Trophoblast cell (in vitro differentiated cells and primary cell): Measurements from ENCODE around the gene BABAM2.
A peak's percentile ranks its signal among the peaks of the same experiment; 100 is the strongest.

Source experiments
- DNase-seq, 2 donors: peaks; one replicate each; pipeline ENCODE4 v3.0.0-alpha.2; 2016
- H2AFZ ChIP-seq: 2 replicates; pipeline ENCODE4 v1.6.1; 2013; ENCODE audit warnings: low read length, moderate library complexity, mild to moderate bottlenecking; ENCODE audit not compliant: insufficient read depth, poor library complexity
- H2AK5ac ChIP-seq: 2 replicates; pipeline ENCODE4 v1.6.1; 2013; ENCODE audit warnings: mild to moderate bottlenecking, low read length
- H2BK120ac ChIP-seq: 2 replicates; pipeline ENCODE4 v1.6.1; 2013; ENCODE audit warnings: low read length, mild to moderate bottlenecking, moderate library complexity; ENCODE audit not compliant: insufficient read depth, poor library complexity
- H2BK12ac ChIP-seq: 2 replicates; pipeline ENCODE4 v1.6.1; 2013; ENCODE audit warnings: mild to moderate bottlenecking, low read length, moderate library complexity
- H2BK5ac ChIP-seq: 2 replicates; pipeline ENCODE4 v1.6.1; 2013; ENCODE audit warnings: low read length, low read depth, moderate library complexity, mild to moderate bottlenecking; ENCODE audit not compliant: poor library complexity
- H3K14ac ChIP-seq: 2 replicates; pipeline ENCODE4 v1.6.1; 2013; ENCODE audit warnings: mild to moderate bottlenecking, low read length
- H3K18ac ChIP-seq: 2 replicates; pipeline ENCODE4 v1.6.1; 2013; ENCODE audit warnings: mild to moderate bottlenecking, low read length
- H3K23ac ChIP-seq: 2 replicates; pipeline ENCODE4 v1.6.1; 2013; ENCODE audit warnings: low read length
- H3K27ac ChIP-seq: 2 replicates; pipeline ENCODE4 v1.5.1; 2013; ENCODE audit warnings: low read depth, mild to moderate bottlenecking, inconsistent platforms, low read length, moderate library complexity
- H3K27me3 ChIP-seq: 2 replicates; pipeline ENCODE4 v1.6.1; 2013; ENCODE audit warnings: inconsistent platforms, mild to moderate bottlenecking, low read length, moderate library complexity; ENCODE audit not compliant: insufficient read depth
- H3K36me3 ChIP-seq, 2 experiments: 1 replicate in 1 of 2; 2 replicates in 1 of 2; pipeline ENCODE4 v1.6.1; 2013; ENCODE audit warnings: low read length in 2 of 2, mild to moderate bottlenecking in 2 of 2, moderate library complexity in 1 of 2; ENCODE audit not compliant: insufficient read depth in 2 of 2, control insufficient read depth in 1 of 2
- H3K4ac ChIP-seq: 2 replicates; pipeline ENCODE4 v1.6.1; 2013; ENCODE audit warnings: low read depth, mild to moderate bottlenecking, low read length, moderate library complexity
- H3K4me1 ChIP-seq, 2 experiments: 1 replicate in 1 of 2; 2 replicates in 1 of 2; pipeline ENCODE4 v1.6.1; 2013; ENCODE audit warnings: low read length in 2 of 2, mild to moderate bottlenecking in 2 of 2, moderate library complexity in 1 of 2; ENCODE audit not compliant: insufficient read depth in 2 of 2, control insufficient read depth in 1 of 2
- H3K4me2 ChIP-seq: 2 replicates; pipeline ENCODE4 v1.6.1; 2013; ENCODE audit warnings: inconsistent platforms, mild to moderate bottlenecking, low read length, moderate library complexity
- H3K4me3 ChIP-seq: 2 replicates; pipeline ENCODE4 v1.5.1; 2013; ENCODE audit warnings: mild to moderate bottlenecking, low read depth, low read length, inconsistent platforms
- H3K79me1 ChIP-seq: one replicate; pipeline ENCODE4 v1.6.1; 2013; ENCODE audit warnings: low read length
- H3K79me2 ChIP-seq: 2 replicates; pipeline ENCODE4 v1.6.1; 2013; ENCODE audit warnings: low read length, mild to moderate bottlenecking; ENCODE audit not compliant: control insufficient read depth, insufficient read depth, poor library complexity
- H3K9ac ChIP-seq: 2 replicates; pipeline ENCODE4 v1.6.1; 2013; ENCODE audit warnings: mild to moderate bottlenecking, low read length
- H3K9me3 ChIP-seq: 2 replicates; pipeline ENCODE4 v1.6.1; 2013; ENCODE audit warnings: low read depth, mild to moderate bottlenecking, control low read depth, inconsistent platforms, low read length; ENCODE audit not compliant: insufficient read depth
- H4K12ac ChIP-seq: 2 replicates; pipeline ENCODE4 v1.6.1; 2013; ENCODE audit warnings: low read depth, mild to moderate bottlenecking, low read length, moderate library complexity
- H4K8ac ChIP-seq: 2 replicates; pipeline ENCODE4 v1.6.1; 2013; ENCODE audit warnings: low read depth, mild to moderate bottlenecking, low read length, moderate library complexity
- H4K91ac ChIP-seq: one replicate; pipeline ENCODE4 v1.6.1; 2013; ENCODE audit warnings: low read depth, mild to moderate bottlenecking, low read length, moderate library complexity
- WGBS: extraction: QIAGEN DNeasy Blood & Tissue Kit; methylation state at CpG from one replicate; pipeline ENCODE4 v1.1.7; 2013; ENCODE audit warnings: missing lambda C conversion rate; ENCODE audit not compliant: insufficient read length, insufficient coverage; ENCODE audit errors: extremely low coverage; 5-methylcytosine and 5-hydroxymethylcytosine counted together

BABAM2 gene

GRCh38 chr2:27988306-27988705, 97.8 kb downstream of the BABAM2 start:
- Histone ChIP-seq H3K4me2 (no peak overlapping the region), H3K4ac (no peak overlapping the region), H3K9ac (no peak overlapping the region), H3K36me3 (no peaks in the 10 kb centered on the region), H3K79me1 (no peaks in the 10 kb centered on the region), H4K8ac (no peak overlapping the region), H3K9me3 (no peaks in the 10 kb centered on the region), H3K4me3 (no peak overlapping the region), H4K91ac (no peak overlapping the region), H2BK12ac (no peak overlapping the region), H3K79me2 (no peaks in the 10 kb centered on the region), H3K4me1 (no peaks in the 10 kb centered on the region), H2AFZ (no peak overlapping the region), H4K12ac (no peak overlapping the region), H3K18ac (no peak overlapping the region), H3K14ac (no peak overlapping the region), H2BK5ac (no peak overlapping the region), H2BK120ac (no peak overlapping the region), H3K27ac (no peak overlapping the region), H3K23ac (no peak overlapping the region), H2AK5ac (no peak overlapping the region), H3K27me3 (no peaks in the 10 kb centered on the region)
- DNase-seq: no peak
- WGBS: no CpG with 5 or more reads among the region's 3 CpGs

GRCh38 chr2:27988718-27989117, 98.2 kb downstream of the BABAM2 start:
- no peaks in the 10 kb centered on the region for H3K79me2 ChIP-seq
- H4K12ac ChIP-seq: no peak overlapping the region
- no peak overlapping the region for H4K8ac ChIP-seq
- H3K18ac ChIP-seq: no peak overlapping the region
- no peak overlapping the region for H3K4me2 ChIP-seq
- H2BK120ac ChIP-seq: no peak overlapping the region
- H3K27me3 ChIP-seq: no peaks in the 10 kb centered on the region
- no peak overlapping the region for H3K9ac ChIP-seq
- no peaks in the 10 kb centered on the region for H3K9me3 ChIP-seq
- no peak overlapping the region for H2BK5ac ChIP-seq
- no peak overlapping the region for H3K4me3 ChIP-seq
- H3K36me3 ChIP-seq: no peaks in the 10 kb centered on the region
- no peaks in the 10 kb centered on the region for H3K79me1 ChIP-seq
- H2AFZ ChIP-seq: no peak overlapping the region
- no peak overlapping the region for H2AK5ac ChIP-seq
- peaks cover 0 to 2% of the 10 kb centered on the region in 2 experiments for H3K4me1 ChIP-seq
- H3K27ac ChIP-seq: no peak overlapping the region
- DNase-seq: no peak
- no peak overlapping the region for H2BK12ac ChIP-seq
- H3K14ac ChIP-seq: no peak overlapping the region
- no peak overlapping the region for H4K91ac ChIP-seq
- no CpG with 5 or more reads among the region's 2 CpGs for WGBS
- no peak overlapping the region for H3K4ac ChIP-seq
- H3K23ac ChIP-seq: no peak overlapping the region

GRCh38 chr2:27989149-27989548, 98.6 kb downstream of the BABAM2 start:
- H3K4ac ChIP-seq: no peak overlapping the region
- no peak overlapping the region for H2BK12ac ChIP-seq
- no peak overlapping the region for H2AFZ ChIP-seq
- no peak overlapping the region for H3K4me3 ChIP-seq
- no peak overlapping the region for H4K12ac ChIP-seq
- no peak overlapping the region for H3K23ac ChIP-seq
- no peak overlapping the region for H3K27ac ChIP-seq
- H2BK120ac ChIP-seq: no peak overlapping the region
- H3K18ac ChIP-seq: no peak overlapping the region
- peak; percentile 46 to 86 for DNase-seq
- no peaks in the 10 kb centered on the region for H3K79me2 ChIP-seq
- WGBS: no CpG with 5 or more reads among the region's 2 CpGs
- no peak overlapping the region for H2BK5ac ChIP-seq
- H3K14ac ChIP-seq: no peak overlapping the region
- no peak overlapping the region for H4K91ac ChIP-seq
- no peaks in the 10 kb centered on the region for H3K36me3 ChIP-seq
- no peak overlapping the region for H3K4me2 ChIP-seq
- no peak overlapping the region for H4K8ac ChIP-seq
- peaks cover 0 to 2% of the 10 kb centered on the region in 2 experiments for H3K4me1 ChIP-seq
- no peak overlapping the region for H2AK5ac ChIP-seq
- no peaks in the 10 kb centered on the region for H3K27me3 ChIP-seq
- no peaks in the 10 kb centered on the region for H3K9me3 ChIP-seq
- H3K79me1 ChIP-seq: no peaks in the 10 kb centered on the region
- no peak overlapping the region for H3K9ac ChIP-seq

GRCh38 chr2:27990030-27990590, 99.6 kb downstream of the BABAM2 start:
- Histone ChIP-seq H3K27me3 (no peaks in the 10 kb centered on the region), H3K27ac (no peak overlapping the region), H4K91ac (peak overlapping the region; percentile 37)

More at GRCh38 chr2:27990030-27990590, 99.6 kb downstream of the BABAM2 start:
- Histone ChIP-seq H3K9me3 (peaks cover 1% of the 10 kb centered on the region), H4K8ac (no peak overlapping the region), H2BK12ac (peak overlapping the region; percentile 64), H3K4me3 (no peak overlapping the region), H3K18ac (no peak overlapping the region), H3K79me2 (no peaks in the 10 kb centered on the region), H3K23ac (no peak overlapping the region), H3K36me3 (no peaks in the 10 kb centered on the region), H3K4ac (no peak overlapping the region), H3K4me1 (peaks cover 0 to 2% of the 10 kb centered on the region in 2 experiments), H2AFZ (no peak overlapping the region), H3K79me1 (no peaks in the 10 kb centered on the region), H4K12ac (no peak overlapping the region), H3K9ac (no peak overlapping the region), H2BK120ac (peak overlapping the region; percentile 66), H2BK5ac (peak overlapping the region; percentile 27), H3K4me2 (no peak overlapping the region), H3K14ac (peak overlapping the region; percentile 56), H2AK5ac (peak overlapping the region; percentile 69)
- peak; percentile 26 to 65 for DNase-seq
- WGBS: no CpG with 5 or more reads among the region's 4 CpGs
